Endothelial cell (in vitro differentiated cells): ENCODE results near the gene APEH. TPM values are rescaled to one million over a fixed set of nuclear protein-coding genes. Genes with fewer than 3 reads are reported as not detected.

Experiments
- DNase-seq: peaks from one replicate; pipeline ENCODE4 v3.0.0; 2021; ENCODE audit warnings: low spot score
- H3K27ac Mint-ChIP-seq: one replicate; pipeline ENCODE4 v1.8.0; 2021; ENCODE audit warnings: mixed read lengths, inconsistent platforms; ENCODE audit not compliant: unreplicated experiment
- H3K27me3 Mint-ChIP-seq: one replicate; pipeline ENCODE4 v1.8.0; 2021; ENCODE audit warnings: mild to moderate bottlenecking, moderate library complexity, mixed read lengths, inconsistent platforms; ENCODE audit not compliant: unreplicated experiment
- H3K36me3 Mint-ChIP-seq: one replicate; pipeline ENCODE4 v1.8.0; 2021; ENCODE audit warnings: mild to moderate bottlenecking, low read depth, mixed read lengths, inconsistent platforms; ENCODE audit not compliant: unreplicated experiment
- H3K4me1 Mint-ChIP-seq: one replicate; pipeline ENCODE4 v1.8.0; 2021; ENCODE audit warnings: mild to moderate bottlenecking, mixed read lengths, inconsistent platforms; ENCODE audit not compliant: unreplicated experiment
- H3K4me3 Mint-ChIP-seq: one replicate; pipeline ENCODE4 v1.8.0; 2021; ENCODE audit warnings: mild to moderate bottlenecking, mixed read lengths, inconsistent platforms; ENCODE audit not compliant: unreplicated experiment
- H3K9me3 Mint-ChIP-seq: one replicate; pipeline ENCODE4 v1.8.0; 2021; ENCODE audit warnings: mixed read lengths, inconsistent platforms; ENCODE audit not compliant: unreplicated experiment
- total RNA-seq: library from RNA; stranded (reverse); fragmentation: NEBNext Ultra II Directional; extraction: Animal tissue kit (Norgen Biotek cat#: 25700); gene quantifications from one replicate; pipeline ENCODE4 v1.2.1, GENCODE V29; 2021; ENCODE audit not compliant: unreplicated experiment
- TF ChIP-seq, protein P1 (sequence below): fragments of 200-600 bp; sonication (generic); IDR thresholded peaks from one replicate; pipeline ENCODE4 v1.5.0; 2021; ENCODE audit warnings: antibody characterized with exemption; ENCODE audit not compliant: unreplicated experiment

APEH gene
- total RNA-seq, 1 donor from 2014 or later: 71.1 TPM

GRCh38 chr3:49712631-49713317, 38.6 kb downstream of the APEH start:
- peaks cover 9% of the 10 kb centered on the region for H3K4me1 Mint-ChIP-seq
- TF ChIP-seq, protein P1, sequence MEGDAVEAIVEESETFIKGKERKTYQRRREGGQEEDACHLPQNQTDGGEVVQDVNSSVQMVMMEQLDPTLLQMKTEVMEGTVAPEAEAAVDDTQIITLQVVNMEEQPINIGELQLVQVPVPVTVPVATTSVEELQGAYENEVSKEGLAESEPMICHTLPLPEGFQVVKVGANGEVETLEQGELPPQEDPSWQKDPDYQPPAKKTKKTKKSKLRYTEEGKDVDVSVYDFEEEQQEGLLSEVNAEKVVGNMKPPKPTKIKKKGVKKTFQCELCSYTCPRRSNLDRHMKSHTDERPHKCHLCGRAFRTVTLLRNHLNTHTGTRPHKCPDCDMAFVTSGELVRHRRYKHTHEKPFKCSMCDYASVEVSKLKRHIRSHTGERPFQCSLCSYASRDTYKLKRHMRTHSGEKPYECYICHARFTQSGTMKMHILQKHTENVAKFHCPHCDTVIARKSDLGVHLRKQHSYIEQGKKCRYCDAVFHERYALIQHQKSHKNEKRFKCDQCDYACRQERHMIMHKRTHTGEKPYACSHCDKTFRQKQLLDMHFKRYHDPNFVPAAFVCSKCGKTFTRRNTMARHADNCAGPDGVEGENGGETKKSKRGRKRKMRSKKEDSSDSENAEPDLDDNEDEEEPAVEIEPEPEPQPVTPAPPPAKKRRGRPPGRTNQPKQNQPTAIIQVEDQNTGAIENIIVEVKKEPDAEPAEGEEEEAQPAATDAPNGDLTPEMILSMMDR: no peak
- H3K27me3 Mint-ChIP-seq: peaks cover 5% of the 10 kb centered on the region
- no peak overlapping the region for H3K4me3 Mint-ChIP-seq
- no peak for DNase-seq
- no peaks in the 10 kb centered on the region for H3K36me3 Mint-ChIP-seq
- H3K9me3 Mint-ChIP-seq: no peaks in the 10 kb centered on the region
- no peak overlapping the region for H3K27ac Mint-ChIP-seq

DNA sequence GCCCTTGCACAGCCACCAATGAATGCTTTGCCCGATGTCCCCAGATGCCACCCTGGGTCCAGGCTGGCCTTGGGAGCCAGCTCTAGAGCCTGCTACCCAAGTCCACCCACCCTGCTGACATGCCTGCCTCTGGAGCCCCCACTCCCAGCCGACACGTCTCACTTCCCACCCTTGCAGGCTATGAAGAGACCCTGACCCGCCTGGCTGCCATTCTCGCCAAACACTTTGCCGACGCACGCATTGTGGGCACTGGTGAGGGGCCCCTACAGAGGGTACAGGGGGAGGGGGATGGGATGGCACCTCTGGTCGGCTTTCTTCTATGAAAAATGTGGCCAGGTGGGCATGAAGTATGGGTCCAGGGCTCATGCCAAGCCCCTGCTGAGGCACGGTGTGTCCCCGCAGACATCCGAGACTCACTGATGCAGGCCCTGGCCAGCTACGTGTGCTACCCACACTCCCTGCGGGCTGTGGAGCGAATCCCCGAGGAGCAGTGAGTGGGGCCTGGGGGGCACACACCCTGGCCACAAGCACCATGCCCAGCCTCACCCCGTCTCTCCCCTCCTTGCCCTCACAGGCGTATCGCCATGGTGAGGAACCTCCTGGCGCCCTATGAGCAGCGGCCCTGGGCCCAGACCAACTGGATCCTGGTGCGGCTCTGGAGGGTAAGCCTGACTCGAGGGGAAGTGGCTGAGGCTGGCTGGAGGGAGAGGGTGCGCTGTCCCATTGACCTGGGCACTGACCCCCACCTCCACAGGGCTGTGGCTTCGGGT, 39.4 kb downstream of the APEH start:
- peaks cover 6% of the 10 kb centered on the region for H3K4me1 Mint-ChIP-seq
- TF ChIP-seq, protein P1: no peak
- H3K27me3 Mint-ChIP-seq: peaks cover 7% of the 10 kb centered on the region
- no peaks in the 10 kb centered on the region for H3K36me3 Mint-ChIP-seq
- no peak overlapping the region for H3K27ac Mint-ChIP-seq
- no peaks in the 10 kb centered on the region for H3K9me3 Mint-ChIP-seq
- DNase-seq: no peak
- H3K4me3 Mint-ChIP-seq: no peak overlapping the region

DNA sequence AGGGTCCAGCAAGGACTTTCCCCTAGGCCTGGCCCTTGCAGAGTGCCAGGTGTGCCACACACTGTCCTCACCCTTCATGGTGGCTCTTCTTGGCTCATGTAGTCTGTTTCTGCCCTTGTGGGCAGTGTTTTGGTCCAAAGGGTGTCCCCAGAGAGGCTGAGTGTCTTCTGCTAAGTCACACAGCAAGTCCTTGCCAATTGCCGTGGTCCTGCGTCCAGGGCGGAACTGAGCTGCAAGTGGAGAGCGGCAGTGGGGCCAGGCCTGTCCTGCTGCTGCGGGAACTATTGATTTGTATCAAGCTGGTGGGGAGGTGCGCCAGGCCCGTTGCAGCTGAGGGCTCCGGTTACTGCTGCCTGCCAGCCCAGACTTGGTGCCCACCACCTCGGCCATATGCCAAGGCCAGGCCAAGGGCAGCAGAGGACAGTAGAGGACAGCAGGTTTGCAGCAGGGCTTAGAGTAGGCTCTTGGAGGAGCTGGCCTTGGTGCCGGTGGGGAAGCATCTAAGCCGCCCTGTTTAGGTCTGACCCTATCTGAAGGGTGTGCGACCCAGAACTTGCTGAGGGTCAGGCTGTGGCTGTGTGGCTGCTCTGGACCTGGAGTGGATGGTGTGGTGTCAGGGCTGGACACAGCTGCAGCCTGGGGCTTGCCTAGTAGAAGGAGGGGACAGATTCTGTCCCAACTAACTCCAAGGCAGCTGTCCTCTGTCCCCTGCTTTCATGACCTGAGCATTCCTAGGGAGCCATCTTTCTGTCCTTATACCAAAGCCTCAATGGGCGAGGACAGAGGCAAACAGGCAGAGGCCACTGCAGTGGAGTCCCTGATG, 40.8 kb downstream of the APEH start:
- no peak for DNase-seq
- H3K27ac Mint-ChIP-seq: no peak overlapping the region
- no peaks in the 10 kb centered on the region for H3K9me3 Mint-ChIP-seq
- H3K4me3 Mint-ChIP-seq: no peak overlapping the region
- peaks cover 10% of the 10 kb centered on the region for H3K27me3 Mint-ChIP-seq
- H3K36me3 Mint-ChIP-seq: no peaks in the 10 kb centered on the region
- peaks cover 10% of the 10 kb centered on the region for H3K4me1 Mint-ChIP-seq
- TF ChIP-seq, protein P1: no peak

- no peaks in the 10 kb centered on the region for H3K9me3 Mint-ChIP-seq
- no peaks in the 10 kb centered on the region for H3K36me3 Mint-ChIP-seq
- peaks cover 10% of the 10 kb centered on the region for H3K4me1 Mint-ChIP-seq
- no peak overlapping the region for H3K27ac Mint-ChIP-seq
- H3K4me3 Mint-ChIP-seq: no peak overlapping the region
- H3K27me3 Mint-ChIP-seq: peaks cover 10% of the 10 kb centered on the region
- TF ChIP-seq, protein P1: no peak
- no peak for DNase-seq
Observed at GRCh38 chr3:49715611-49716121, 41.5 kb downstream of the APEH start.
